GM21723 (cell line): ENCODE data around the gene CABP4.
"Not testable (repeated sequence)": the region's sequence is repeated elsewhere in the genome, so short reads cannot be mapped to it uniquely, and the experiment has no call there.

ENCODE experiments used
- ATAC-seq: cut with Tn5 transposase; IDR thresholded peaks from one replicate; pipeline ENCODE4 v1.9.1; 2021; ENCODE audit warnings: mild to moderate bottlenecking, moderate library complexity; ENCODE audit not compliant: unreplicated experiment

Gene CABP4

GRCh38 chr11:67418476-67419281 lies 36.5 kb upstream of the CABP4 start:
- ATAC-seq = no peak

GRCh38 chr11:67419325-67420049 lies 35.7 kb upstream of the CABP4 start:
- ATAC-seq = no peak

- ATAC-seq = no peak
Observed at GRCh38 chr11:67420147-67420645, 35.0 kb upstream of the CABP4 start.

DNA sequence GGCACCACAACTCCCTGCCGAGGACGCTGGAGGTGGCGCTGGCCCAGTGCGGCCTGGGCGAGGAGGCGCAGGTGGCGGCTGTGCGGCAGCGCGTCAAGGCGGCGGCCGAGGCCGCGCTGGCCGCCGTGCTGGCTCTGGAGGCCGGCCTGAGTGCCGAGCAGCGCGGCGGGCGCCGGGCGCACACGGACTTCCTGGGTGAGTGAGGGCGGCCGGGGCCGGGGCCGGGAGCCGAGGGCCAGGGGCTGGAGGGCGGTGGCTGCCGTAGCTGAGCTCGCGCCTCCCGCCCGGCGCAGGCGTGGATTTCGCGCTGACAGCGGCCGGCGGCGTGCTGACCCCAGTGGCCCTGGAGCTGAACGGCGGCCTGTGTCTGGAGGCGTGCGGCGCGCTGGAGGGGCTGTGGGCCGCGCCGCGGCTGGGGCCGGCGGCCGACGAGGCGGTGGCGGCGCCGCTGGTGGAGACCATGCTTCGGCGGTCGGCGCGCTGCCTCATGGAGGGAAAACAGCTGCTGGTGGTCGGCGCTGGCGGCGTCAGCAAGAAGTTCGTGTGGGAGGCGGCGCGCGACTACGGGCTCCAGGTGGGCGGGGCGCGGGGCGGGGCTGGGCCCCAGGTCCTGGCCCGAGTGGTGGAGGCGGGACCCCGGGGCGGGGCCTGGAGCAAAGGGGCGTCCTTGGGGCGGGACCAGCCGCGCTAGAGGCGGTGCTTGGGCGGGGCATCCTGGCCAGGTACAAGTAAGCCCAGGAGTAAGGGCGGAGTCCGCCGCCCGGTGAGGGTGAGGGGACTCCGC lies 34.3 kb upstream of the CABP4 start:
- peak; percentile 85 for ATAC-seq

DNA sequence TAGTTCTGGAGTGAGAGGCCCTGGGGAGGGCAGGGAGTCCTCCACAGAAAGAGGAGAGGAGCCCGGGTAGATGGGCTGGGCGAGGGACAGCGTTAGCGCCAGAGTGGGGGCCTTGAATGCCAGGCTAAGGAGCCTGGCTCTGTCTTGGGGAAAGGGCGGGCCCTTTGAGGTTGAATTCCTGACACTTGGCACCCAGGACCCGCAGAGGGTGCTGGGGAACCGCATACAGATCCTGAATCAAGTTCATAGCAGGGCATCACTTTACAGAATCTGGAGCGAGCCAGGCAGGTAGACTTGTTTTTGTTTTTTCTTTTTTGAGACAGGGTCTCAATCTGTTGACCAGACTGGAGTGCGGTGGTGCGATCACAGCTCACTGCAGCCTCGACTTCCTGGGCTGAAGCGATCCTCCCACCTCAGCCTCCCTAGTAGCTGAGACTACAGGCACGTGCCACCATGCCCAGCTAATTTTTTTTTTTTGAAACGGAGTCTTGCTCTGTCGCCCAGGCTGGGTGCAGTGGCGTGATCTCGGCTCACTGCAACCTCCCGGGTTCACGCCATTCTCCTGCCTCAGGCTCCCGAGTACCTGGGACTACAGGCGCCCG lies 33.6 kb upstream of the CABP4 start:
- ATAC-seq = no peak

DNA sequence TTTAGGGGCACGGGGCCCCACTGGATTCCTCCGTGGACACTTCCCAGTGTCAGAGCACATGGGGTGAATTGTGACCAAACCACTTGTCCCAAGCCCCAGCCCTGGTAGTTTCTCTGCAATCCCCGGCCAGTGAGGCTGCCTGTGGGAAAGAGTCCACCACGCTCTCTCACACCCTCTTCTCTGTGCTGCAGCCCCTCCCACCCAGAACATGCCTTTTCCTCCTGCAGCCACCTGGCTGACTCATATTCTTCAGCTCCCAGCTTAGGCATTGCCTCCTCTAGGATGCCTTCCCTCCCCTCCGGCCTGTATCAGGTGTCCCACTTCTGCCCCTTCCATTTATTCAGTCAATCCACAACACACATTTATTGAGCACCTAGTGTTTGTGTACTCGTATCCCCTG lies 32.3 kb upstream of the CABP4 start:
- ATAC-seq = no peak

- no peak for ATAC-seq
Observed at GRCh38 chr11:67423466-67423865, 31.7 kb upstream of the CABP4 start.

GRCh38 chr11:67423891-67424613 lies 31.1 kb upstream of the CABP4 start:
- ATAC-seq = no peak

- ATAC-seq = not testable (repeated sequence)
Observed at GRCh38 chr11:67427364-67427859, 27.7 kb upstream of the CABP4 start.

GRCh38 chr11:67428052-67429001 lies 26.8 kb upstream of the CABP4 start, which contains the start of gene RPS6KB2:
Gene RPS6KB2, plus strand, starts transcription at chr11:67428494. Its CDS starts 52 bp downstream, at chr11:67428546.
- ATAC-seq = peak; percentile 67

DNA sequence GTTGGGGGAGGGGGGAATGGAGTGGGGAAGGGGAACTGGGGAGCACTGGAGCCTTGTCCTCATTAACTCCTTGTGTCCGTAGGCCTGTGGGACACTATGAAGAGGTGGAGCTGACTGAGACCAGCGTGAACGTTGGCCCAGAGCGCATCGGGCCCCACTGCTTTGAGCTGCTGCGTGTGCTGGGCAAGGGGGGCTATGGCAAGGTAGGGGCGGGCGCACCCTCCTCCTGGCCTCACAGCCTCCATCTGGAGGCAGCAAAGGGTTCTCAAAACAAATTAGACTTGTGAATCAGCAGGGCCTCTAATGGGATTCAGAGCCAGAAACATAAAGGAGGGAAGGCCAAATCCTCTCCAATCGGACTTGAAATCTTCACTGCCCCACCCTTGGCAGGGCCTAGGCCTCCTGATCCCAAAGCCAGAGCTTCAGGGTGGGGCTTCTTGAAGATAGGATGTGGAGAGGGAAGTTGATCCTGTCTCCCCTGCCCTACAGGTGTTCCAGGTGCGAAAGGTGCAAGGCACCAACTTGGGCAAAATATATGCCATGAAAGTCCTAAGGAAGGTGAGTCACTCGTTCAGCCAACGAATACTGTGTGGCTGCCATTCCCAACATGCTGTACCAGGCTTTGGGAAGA lies 26.0 kb upstream of the CABP4 start:
- ATAC-seq = no peak

DNA sequence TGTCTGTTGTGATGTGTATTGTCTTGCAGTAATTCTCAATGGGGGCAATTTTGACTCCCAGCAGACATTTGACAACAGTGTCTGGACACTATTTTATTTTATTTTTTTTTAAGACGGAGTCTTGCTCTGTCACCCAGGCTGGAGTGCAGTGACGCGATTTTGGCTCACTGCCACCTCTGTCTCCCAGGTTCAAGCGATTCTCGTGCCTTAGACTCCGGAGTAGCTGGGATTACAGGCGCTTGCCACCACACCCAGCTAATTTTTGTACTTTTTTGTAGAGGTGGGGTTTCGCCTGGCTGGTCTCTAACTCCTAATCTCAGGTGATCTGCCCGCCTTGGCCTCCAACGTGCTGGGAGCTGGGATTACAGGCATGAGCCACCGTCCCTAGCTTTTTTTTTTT lies 25.4 kb upstream of the CABP4 start:
- no peak for ATAC-seq

DNA sequence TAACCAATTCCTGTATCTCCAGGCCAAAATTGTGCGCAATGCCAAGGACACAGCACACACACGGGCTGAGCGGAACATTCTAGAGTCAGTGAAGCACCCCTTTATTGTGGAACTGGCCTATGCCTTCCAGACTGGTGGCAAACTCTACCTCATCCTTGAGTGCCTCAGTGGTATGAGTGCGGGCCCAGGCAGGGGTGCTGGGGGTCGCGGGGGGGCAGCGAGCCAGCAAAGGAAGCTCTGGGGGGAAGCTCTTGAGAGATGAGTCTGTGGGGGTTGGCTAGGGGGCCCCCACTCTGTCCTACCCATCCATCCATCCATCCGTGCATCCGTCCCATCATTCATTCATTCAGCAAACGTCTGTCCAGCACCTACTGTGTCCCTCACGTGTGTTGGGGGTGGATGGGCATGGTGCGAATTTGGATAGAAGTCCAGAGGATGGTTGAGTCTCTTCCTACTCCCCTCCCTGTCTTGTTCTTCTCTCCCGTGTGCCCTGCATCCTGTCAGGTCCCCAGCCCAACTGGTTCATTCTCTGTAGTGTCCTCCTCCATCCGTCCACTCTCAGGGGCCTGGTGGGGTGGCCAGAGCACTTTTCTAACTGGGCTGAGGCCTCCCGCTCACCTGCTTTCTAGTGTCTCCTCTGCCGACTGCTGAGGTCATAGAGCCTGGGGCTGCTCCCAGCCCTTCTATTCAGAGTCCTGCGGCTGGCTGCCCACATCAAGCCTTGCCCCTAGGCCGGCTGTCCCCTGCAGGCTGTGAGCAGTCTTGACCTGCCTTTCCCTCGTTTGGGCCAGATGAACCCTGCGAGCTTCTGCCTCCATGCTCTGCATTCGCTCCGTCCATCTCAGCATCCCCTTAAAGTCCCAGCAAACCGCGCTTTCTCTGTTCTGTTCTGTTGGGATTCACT lies 23.6 kb upstream of the CABP4 start:
- no peak for ATAC-seq

- no peak for ATAC-seq
Observed at GRCh38 chr11:67432655-67433349, 22.4 kb upstream of the CABP4 start.

DNA sequence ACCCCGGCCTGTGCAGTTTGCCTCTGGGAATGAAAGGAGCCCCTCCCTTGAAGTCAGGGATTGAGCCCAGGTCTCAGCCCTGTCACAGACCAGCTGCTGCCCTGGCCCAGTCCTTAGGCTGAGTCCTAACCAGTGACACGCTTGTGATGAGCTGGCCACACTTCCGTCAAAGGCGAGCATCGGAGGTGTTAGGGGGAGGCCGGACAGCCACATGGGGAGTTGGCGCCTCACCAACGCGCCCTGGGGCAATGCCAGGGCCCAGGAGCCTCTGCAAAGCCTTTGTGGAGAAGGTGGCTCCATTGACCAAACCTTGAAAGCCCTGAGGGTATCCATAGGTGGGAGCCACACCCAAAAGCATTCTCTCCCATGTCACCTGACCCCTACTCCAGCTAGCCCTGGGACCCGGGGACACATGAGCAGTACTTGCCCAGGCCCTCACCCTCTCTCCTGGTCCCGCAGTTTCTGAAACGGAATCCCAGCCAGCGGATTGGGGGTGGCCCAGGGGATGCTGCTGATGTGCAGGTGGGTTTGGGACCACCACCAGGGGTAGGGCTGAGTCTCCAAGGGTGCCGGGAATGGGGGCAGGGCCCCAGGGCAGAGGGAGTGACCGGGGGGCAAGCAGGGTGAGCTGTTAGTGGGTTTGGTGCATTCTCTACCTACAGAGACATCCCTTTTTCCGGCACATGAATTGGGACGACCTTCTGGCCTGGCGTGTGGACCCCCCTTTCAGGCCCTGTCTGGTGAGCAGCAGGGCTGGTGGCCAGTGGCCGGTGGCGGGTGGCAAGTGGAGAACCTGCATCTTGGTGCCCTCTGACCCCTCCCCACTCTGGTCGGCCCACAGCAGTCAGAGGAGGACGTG lies 21.4 kb upstream of the CABP4 start:
- ATAC-seq = no peak

DNA sequence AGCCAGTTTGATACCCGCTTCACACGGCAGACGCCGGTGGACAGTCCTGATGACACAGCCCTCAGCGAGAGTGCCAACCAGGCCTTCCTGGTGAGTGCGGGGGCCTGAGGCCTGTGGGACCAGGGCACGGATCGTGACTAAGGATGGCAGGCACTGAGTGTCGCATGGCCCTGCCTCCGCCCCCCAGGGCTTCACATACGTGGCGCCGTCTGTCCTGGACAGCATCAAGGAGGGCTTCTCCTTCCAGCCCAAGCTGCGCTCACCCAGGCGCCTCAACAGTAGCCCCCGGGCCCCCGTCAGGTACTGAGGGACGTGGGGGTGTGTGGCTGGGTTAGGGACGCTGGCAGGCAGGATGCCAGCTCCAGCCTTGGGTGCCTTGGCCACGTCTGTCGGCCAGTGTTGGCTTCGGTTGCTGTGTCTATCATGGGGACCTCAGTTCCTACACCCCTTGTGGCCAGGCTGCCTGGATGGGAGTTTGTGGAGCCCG lies 20.7 kb upstream of the CABP4 start:
- no peak for ATAC-seq
